ENCODE data around the gene NELL1. TPM values are rescaled to one million over a fixed set of nuclear protein-coding genes. Genes with fewer than 3 reads are reported as not detected.

The NELL1 gene
- total RNA-seq, 4 donors from 2014 or later, result 0.27 TPM; not detected in 3

DNA sequence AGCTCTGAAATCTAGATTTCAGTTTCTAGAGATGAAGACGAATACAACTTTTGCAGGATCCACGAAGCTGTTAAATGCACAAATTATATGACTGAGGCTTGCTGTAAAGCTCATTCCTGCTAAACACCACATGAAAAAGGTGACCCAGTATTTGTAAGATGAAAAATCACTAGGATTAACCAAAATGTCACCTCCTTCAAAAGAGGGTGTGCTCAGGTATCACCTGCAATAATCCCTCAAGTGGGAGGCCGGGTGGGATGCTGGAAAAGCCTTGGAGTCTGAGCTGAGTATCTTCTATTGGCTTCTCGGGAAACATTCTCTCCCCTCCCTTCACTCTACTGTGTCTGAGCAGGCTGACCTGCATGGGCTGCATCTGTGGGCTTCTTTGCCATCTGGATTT, 195.8 kb downstream of the NELL1 start:
- WGBS, 2 donors (ENCODE audit: low coverage in 1 of 2), result 0 to 74% methylated on average over 1 to 4 of the region's 4 CpGs
- no peaks in the 10 kb centered on the region for H3K27me3 ChIP-seq
- intact Hi-C loops (cut with DNase I; ENCODE audit: low total_unique reads) (no loop called here), in situ Hi-C loops (cut with MboI; ENCODE audit: low pct_ligation_motif_present in 1 of 4, low pct_unique_long_range_greater_than_20kb in 1 of 4, low sequenced_read_pairs in 3 of 4) (no loop called here)
- H3K4me1 ChIP-seq, result no peaks in the 10 kb centered on the region
- H3K27ac ChIP-seq, result no peak overlapping the region
- H3K36me3 ChIP-seq, result no peaks in the 10 kb centered on the region
- H3K9me3 ChIP-seq, result no peaks in the 10 kb centered on the region
- TF ChIP-seq, protein P1, sequence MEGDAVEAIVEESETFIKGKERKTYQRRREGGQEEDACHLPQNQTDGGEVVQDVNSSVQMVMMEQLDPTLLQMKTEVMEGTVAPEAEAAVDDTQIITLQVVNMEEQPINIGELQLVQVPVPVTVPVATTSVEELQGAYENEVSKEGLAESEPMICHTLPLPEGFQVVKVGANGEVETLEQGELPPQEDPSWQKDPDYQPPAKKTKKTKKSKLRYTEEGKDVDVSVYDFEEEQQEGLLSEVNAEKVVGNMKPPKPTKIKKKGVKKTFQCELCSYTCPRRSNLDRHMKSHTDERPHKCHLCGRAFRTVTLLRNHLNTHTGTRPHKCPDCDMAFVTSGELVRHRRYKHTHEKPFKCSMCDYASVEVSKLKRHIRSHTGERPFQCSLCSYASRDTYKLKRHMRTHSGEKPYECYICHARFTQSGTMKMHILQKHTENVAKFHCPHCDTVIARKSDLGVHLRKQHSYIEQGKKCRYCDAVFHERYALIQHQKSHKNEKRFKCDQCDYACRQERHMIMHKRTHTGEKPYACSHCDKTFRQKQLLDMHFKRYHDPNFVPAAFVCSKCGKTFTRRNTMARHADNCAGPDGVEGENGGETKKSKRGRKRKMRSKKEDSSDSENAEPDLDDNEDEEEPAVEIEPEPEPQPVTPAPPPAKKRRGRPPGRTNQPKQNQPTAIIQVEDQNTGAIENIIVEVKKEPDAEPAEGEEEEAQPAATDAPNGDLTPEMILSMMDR (IDR thresholded peaks at IDR 0.05), result no peak
- TF ChIP-seq POLR2AphosphoS5 (IDR thresholded peaks at IDR 0.05), result no peak
- no peak for TF ChIP-seq POLR2A (IDR thresholded peaks at IDR 0.05)
- TF ChIP-seq EP300 (IDR thresholded peaks at IDR 0.05; ENCODE audit: low read depth), result no peak
- H3K4me3 ChIP-seq, result no peak overlapping the region
- no peak for DNase-seq

DNA sequence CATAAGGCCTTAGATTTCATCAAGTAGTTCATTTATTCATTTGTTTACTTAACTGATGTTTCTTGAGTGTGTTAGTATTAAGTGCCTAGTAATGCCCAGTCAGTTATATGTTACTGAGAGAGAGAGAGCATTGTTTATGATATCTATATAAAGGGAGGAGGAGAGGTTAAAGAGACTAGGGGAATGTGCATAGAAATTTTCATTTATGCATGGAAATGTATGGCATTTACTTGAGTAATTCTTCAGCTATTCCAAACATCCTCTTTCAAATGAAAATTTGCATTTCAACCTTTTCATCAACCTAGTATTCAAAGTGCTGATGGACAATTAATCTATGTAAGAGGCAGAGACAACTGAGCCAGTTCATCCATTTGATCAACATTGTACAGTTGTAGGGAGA, 199.7 kb downstream of the NELL1 start:
- Histone ChIP-seq H3K27me3 (no peaks in the 10 kb centered on the region), H3K27ac (no peak overlapping the region), H3K4me3 (no peak overlapping the region), H3K4me1 (no peaks in the 10 kb centered on the region), H3K9me3 (no peaks in the 10 kb centered on the region), H3K36me3 (no peaks in the 10 kb centered on the region)
- TF ChIP-seq EP300 (IDR thresholded peaks at IDR 0.05; ENCODE audit: low read depth), result no peak
- TF ChIP-seq, protein P1 (IDR thresholded peaks at IDR 0.05), result no peak
- TF ChIP-seq POLR2AphosphoS5 (IDR thresholded peaks at IDR 0.05), result no peak
- no peak for TF ChIP-seq POLR2A (IDR thresholded peaks at IDR 0.05)
- intact Hi-C loops (cut with DNase I; ENCODE audit: low total_unique reads), result no loop called here
- in situ Hi-C loops (cut with MboI; ENCODE audit: low pct_ligation_motif_present in 1 of 4, low pct_unique_long_range_greater_than_20kb in 1 of 4, low sequenced_read_pairs in 3 of 4), result no loop called here
- DNase-seq, result no peak

DNA sequence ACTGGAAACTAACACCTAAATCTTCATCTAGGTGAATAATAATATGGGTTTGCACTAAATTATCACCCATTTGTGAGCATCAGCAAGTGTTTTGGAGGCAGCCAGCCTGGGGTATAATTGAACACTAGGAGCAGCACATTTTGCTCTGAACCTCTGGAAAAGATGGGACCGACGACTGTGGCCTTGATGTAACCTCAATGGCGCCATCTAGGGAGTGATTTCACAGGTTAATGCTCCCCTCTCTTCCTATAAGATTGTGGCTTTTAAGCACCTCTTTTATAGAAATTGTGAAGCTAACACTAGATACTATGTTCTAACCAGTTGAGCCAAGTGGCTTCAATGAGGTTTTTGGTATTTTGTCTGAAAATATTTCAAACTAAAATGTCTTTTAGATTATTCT, 203.7 kb downstream of the NELL1 start:
- in situ Hi-C loops (cut with MboI; ENCODE audit: low pct_ligation_motif_present in 1 of 4, low pct_unique_long_range_greater_than_20kb in 1 of 4, low sequenced_read_pairs in 3 of 4), result no loop called here
- H3K4me3 ChIP-seq, result no peak overlapping the region
- H3K36me3 ChIP-seq, result no peaks in the 10 kb centered on the region
- no peak overlapping the region for H3K27ac ChIP-seq
- intact Hi-C loops (cut with DNase I; ENCODE audit: low total_unique reads), result no loop called here
- H3K4me1 ChIP-seq, result no peaks in the 10 kb centered on the region
- 8% methylated on average over 3 of the region's 3 CpGs; no CpG with 5 or more reads in 1 of the 2 donors for WGBS, 2 donors (ENCODE audit: low coverage in 1 of 2)
- H3K27me3 ChIP-seq, result no peaks in the 10 kb centered on the region
- TF ChIP-seq POLR2A (IDR thresholded peaks at IDR 0.05) (no peak), EP300 (IDR thresholded peaks at IDR 0.05; ENCODE audit: low read depth) (no peak), POLR2AphosphoS5 (IDR thresholded peaks at IDR 0.05) (no peak)
- TF ChIP-seq, protein P1 (IDR thresholded peaks at IDR 0.05), result no peak
- DNase-seq, result no peak
- no peaks in the 10 kb centered on the region for H3K9me3 ChIP-seq

DNA sequence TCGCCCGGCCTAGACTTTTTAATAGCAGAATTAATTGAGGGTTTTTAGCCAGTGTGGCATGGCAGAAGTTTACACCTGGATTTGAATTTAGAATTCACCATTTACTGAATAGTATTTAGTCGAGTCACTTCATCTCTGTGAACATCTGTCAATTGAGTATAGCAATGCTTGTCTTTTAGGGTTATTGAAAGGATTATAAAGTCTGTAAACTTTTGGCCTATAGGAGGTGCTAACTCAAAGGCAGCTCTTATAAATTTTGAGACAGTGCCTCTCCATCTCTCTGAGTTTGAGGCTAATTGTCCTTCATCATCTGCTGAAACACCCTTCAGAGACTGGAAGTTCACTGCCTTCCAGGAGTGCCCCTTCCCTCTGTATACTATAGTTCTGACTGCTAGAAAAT, 205.0 kb downstream of the NELL1 start:
- in situ Hi-C loops (cut with MboI; ENCODE audit: low pct_ligation_motif_present in 1 of 4, low pct_unique_long_range_greater_than_20kb in 1 of 4, low sequenced_read_pairs in 3 of 4), result no loop called here
- Histone ChIP-seq H3K36me3 (no peaks in the 10 kb centered on the region), H3K27ac (no peak overlapping the region), H3K4me3 (no peak overlapping the region), H3K9me3 (no peaks in the 10 kb centered on the region), H3K4me1 (no peaks in the 10 kb centered on the region), H3K27me3 (no peaks in the 10 kb centered on the region)
- 78 to 86% methylated on average over 1 to 3 of the region's 3 CpGs for WGBS, 2 donors (ENCODE audit: low coverage in 1 of 2)
- no peak for DNase-seq
- intact Hi-C loops (cut with DNase I; ENCODE audit: low total_unique reads), result no loop called here
- TF ChIP-seq, protein P1 (IDR thresholded peaks at IDR 0.05), result no peak
- TF ChIP-seq POLR2AphosphoS5 (IDR thresholded peaks at IDR 0.05) (no peak), POLR2A (IDR thresholded peaks at IDR 0.05) (no peak), EP300 (IDR thresholded peaks at IDR 0.05; ENCODE audit: low read depth) (no peak)

Measured in transverse colon (tissue), 4 donors.